ENCODE results near the gene MEN1. TPM values are rescaled to one million over a fixed set of nuclear protein-coding genes. Genes with fewer than 3 reads are reported as not detected.

Gene MEN1
- total RNA-seq, 3 donors from 2014 or later: 11.4 to 19.0 (median 14.8) TPM

GRCh38 chr11:64856382-64857227, 46.3 kb upstream of the MEN1 start:
- H3K27me3 ChIP-seq: no peaks in the 10 kb centered on the region
- no peaks in the 10 kb centered on the region for H3K9me3 ChIP-seq
- DNase-seq (ENCODE audit: low spot score in 2 of 2): peak in 1 of 2 donors; percentile 76
- intact Hi-C loops (cut with DNase I; ENCODE audit: low total_unique reads): loop anchor here (10.0 kb wide), 1 partner anchor 158 kb away; the partner anchor contains the start of gene ARL2
- peak overlapping the region; percentile 83 to 85 for H3K27ac ChIP-seq
- TF ChIP-seq POLR2A (IDR thresholded peaks at IDR 0.05) (no peak), POLR2AphosphoS5 (IDR thresholded peaks at IDR 0.05) (peak; percentile 60 to 68 (median 66))
- TF ChIP-seq, protein P1, sequence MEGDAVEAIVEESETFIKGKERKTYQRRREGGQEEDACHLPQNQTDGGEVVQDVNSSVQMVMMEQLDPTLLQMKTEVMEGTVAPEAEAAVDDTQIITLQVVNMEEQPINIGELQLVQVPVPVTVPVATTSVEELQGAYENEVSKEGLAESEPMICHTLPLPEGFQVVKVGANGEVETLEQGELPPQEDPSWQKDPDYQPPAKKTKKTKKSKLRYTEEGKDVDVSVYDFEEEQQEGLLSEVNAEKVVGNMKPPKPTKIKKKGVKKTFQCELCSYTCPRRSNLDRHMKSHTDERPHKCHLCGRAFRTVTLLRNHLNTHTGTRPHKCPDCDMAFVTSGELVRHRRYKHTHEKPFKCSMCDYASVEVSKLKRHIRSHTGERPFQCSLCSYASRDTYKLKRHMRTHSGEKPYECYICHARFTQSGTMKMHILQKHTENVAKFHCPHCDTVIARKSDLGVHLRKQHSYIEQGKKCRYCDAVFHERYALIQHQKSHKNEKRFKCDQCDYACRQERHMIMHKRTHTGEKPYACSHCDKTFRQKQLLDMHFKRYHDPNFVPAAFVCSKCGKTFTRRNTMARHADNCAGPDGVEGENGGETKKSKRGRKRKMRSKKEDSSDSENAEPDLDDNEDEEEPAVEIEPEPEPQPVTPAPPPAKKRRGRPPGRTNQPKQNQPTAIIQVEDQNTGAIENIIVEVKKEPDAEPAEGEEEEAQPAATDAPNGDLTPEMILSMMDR (IDR thresholded peaks at IDR 0.05): no peak
- no peaks in the 10 kb centered on the region for H3K36me3 ChIP-seq
- peaks cover 15 to 25% of the 10 kb centered on the region in 2 donors for H3K4me1 ChIP-seq
- no peak overlapping the region for H3K4me3 ChIP-seq

DNA sequence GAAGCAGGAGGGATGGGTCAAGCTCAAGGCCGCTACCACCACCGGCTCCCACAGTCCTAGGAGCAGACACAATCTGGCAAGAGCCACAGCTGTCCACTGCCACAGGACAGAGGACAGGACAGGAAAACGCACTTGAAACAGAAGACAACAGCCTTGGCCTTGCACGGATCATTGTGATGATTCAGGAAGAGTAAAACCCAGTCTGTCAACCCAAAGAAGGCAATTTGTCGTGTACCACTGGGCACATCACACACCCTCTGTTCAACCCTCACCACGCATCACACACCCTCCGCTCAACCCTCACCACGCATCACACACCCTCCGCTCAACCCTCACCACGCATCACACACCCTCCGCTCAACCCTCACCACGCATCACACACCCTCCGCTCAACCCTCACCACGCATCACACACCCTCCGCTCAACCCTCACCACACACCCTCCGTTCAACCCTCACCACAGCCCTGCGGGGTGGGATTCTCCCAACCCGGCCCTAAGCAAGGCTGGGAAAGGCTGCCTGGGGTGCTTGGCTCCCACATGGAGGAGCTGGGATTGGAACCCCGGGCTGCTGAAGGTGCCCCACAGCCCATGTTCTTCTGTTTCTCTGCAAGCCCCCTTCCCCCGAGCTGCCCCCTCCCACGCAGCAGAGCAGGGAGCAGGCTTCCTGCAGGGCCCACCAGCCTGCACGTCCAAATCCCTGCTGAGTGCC, 45.4 kb upstream of the MEN1 start:
- Histone ChIP-seq H3K27ac (peak overlapping the region; percentile 83 to 85), H3K4me3 (no peak overlapping the region), H3K4me1 (peaks cover 15 to 25% of the 10 kb centered on the region in 2 donors), H3K27me3 (no peaks in the 10 kb centered on the region), H3K36me3 (no peaks in the 10 kb centered on the region), H3K9me3 (no peaks in the 10 kb centered on the region)
- no peak for TF ChIP-seq POLR2A (IDR thresholded peaks at IDR 0.05)
- TF ChIP-seq, protein P1 (IDR thresholded peaks at IDR 0.05): no peak
- intact Hi-C loops (cut with DNase I; ENCODE audit: low total_unique reads): loop anchor here (10.0 kb wide), 1 partner anchor 159 kb away; the partner anchor contains the start of gene ARL2
- no peak for DNase-seq (ENCODE audit: low spot score in 2 of 2)

DNA sequence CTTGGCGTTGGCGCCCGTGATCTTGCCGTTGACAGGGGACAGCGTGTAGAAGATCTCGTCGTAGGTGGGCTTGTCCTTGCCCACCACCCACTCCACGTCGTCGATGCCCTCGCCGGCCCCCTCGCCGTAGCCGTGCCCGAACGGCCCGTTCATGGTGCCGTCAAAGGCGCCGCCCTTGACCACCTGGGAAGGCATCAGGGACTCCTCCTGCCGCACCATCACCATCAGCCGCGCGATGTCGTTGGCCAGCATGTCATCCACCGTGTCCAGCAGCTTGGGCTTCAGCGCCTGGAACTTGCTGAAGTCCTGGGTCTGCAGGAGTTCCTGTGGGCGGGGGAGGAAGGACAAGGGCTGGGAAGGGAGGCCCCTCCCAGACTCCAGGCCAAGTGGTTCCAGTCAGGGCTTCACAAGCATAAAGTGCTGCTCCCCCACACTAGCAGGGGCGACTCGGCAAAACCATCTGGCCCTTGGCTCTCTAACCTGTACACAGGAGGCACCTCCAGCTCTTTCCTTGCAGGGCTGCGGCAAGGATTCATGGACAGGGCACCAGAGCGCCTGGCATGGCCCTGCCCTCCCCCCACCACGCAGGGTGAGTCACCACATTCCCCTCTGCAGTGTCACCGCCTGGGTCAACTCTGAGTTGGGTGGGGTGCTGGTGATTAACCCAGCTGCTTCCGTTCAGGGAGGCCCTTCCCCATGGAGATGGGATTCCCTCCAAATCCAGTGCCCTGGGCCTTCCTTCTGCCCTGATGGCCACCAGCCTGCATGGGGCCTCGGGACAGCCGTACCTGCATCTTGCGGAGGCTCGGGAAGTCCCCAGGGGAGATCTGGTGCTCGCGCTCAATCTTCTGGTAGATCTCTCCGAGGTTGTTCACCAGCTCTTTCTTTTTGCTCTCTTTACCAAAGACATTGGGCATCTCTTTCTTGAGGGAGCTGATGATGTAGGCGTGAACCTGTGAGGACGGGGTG, 44.5 kb upstream of the MEN1 start:
- Histone ChIP-seq H3K36me3 (no peaks in the 10 kb centered on the region), H3K9me3 (no peaks in the 10 kb centered on the region), H3K27me3 (no peaks in the 10 kb centered on the region), H3K4me1 (peaks cover 15 to 25% of the 10 kb centered on the region in 2 donors), H3K4me3 (peak overlapping the region in 1 of 3 donors; percentile 26), H3K27ac (peak overlapping the region; percentile 83 to 85)
- peak; percentile 61 to 98 (median 92) for TF ChIP-seq POLR2AphosphoS5 (IDR thresholded peaks at IDR 0.05)
- TF ChIP-seq, protein P1 (IDR thresholded peaks at IDR 0.05): no peak
- intact Hi-C loops (cut with DNase I; ENCODE audit: low total_unique reads): loop anchor here (10.0 kb wide), 1 partner anchor 160 kb away; the partner anchor contains the start of gene ARL2
- DNase-seq (ENCODE audit: low spot score in 2 of 2): peak; percentile 68 to 81

GRCh38 chr11:64854157-64854533, 43.8 kb upstream of the MEN1 start:
- TF ChIP-seq, protein P1 (IDR thresholded peaks at IDR 0.05): no peak
- TF ChIP-seq POLR2AphosphoS5 (IDR thresholded peaks at IDR 0.05) (no peak), POLR2A (IDR thresholded peaks at IDR 0.05) (no peak)
- Histone ChIP-seq H3K36me3 (no peaks in the 10 kb centered on the region), H3K27ac (peak overlapping the region; percentile 83 to 85), H3K4me1 (peaks cover 22 to 25% of the 10 kb centered on the region in 2 donors), H3K9me3 (no peaks in the 10 kb centered on the region), H3K4me3 (no peak overlapping the region), H3K27me3 (no peaks in the 10 kb centered on the region)
- DNase-seq (ENCODE audit: low spot score in 2 of 2): no peak
- intact Hi-C loops (cut with DNase I; ENCODE audit: low total_unique reads): loop anchor here (10.0 kb wide), 1 partner anchor 161 kb away; the partner anchor contains the start of gene ARL2
